ENCODE results near the gene DNMT1.
"Not testable (repeated sequence)": the region's sequence is repeated elsewhere in the genome, so short reads cannot be mapped to it uniquely, and the experiment has no call there.

Gene DNMT1

DNA sequence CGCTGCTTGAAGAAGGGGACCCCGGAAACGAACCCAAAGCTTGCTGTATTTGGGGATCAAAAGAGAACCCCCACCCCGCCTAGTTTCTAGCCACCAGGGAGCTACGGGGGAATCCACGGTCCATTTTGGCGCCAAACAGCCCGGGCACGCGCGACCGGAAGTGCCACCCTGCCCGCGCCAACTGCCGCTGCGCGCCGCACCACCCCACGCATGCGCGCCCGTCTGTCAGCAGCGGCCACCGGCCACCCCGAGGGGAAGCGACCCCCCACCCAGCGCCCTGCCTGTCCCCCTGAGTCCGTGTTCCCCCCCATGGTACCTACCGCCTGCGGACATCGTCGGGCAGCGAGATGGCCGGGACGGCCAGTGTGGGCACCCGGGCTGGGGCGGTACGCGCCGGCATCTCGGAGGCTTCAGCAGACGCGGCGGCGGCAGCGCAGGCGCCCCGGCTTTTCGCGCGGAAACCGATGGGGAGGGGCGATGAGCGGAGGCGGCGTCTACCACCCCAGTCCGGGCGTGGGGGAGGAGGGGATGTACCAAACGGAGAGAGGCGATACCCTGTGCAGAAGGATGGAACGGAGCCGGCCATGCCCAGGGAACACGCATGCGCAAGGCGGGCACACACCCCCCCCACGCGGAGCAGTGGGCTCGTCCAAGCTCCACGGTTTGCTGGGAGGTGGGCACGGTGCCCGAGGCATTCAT lies at the start of gene DNMT1:
TSS of gene DNMT1 (minus strand) at position 454 of the 699 bp plus-strand sequence. CDS start at position 400, 54 bp downstream.
- peak; percentile 91 to 96 (median 95) for DNase-seq (ENCODE audit: low read depth in 3 of 3, low spot score in 1 of 3)

DNA sequence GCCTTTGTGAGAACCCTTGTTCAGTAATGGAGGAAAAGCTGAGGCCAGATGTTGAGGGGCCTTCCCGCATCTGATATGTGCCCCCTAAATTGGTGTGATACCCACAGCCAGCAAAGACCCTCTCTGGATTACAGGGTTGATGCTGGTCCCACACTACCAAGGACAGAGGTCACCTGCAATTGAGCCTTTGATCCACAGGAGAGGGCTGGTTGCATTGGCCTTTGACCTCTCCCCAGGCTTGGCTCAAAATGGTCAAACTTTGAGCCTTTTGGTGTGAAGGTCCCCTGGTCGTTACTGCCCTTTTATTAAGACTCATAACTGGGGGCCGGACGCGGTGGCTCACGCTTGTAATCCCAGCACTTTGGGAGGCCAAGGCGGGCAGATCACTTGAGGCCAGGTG lies 48.9 kb upstream of the DNMT1 start:
- DNase-seq (ENCODE audit: low read depth in 3 of 3, low spot score in 1 of 3): no peak

DNA sequence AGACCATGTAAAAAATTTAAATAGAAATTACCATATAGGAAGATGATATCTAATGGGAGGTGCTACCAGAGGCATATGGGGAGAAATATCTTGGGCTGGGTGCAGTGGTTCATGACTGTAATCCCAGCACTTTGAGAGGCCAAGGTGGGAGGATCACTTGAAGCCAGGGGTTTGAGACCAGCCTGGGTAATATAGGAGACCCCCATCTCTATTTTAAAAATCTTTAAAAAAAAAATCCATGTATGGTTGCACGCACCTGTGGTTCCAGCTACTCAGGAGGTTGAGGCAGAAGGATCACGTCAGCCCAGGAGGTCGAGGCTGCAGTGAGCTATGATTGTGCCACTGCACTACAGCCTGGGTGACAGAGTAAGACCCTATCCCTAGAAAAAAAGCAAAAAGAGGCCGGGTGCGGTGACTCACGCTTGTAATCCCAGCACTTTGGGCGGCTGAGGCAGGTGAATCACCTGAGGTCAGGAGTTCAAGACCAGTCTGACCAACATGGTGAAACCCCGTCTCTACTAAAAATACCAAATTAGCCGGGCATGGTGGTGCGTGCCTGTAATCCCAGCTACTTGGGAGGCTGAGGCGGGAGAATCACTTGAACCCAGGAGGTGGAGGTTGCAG lies 47.2 kb upstream of the DNMT1 start:
- not testable (repeated sequence) for DNase-seq (ENCODE audit: low read depth in 3 of 3, low spot score in 1 of 3)

DNA sequence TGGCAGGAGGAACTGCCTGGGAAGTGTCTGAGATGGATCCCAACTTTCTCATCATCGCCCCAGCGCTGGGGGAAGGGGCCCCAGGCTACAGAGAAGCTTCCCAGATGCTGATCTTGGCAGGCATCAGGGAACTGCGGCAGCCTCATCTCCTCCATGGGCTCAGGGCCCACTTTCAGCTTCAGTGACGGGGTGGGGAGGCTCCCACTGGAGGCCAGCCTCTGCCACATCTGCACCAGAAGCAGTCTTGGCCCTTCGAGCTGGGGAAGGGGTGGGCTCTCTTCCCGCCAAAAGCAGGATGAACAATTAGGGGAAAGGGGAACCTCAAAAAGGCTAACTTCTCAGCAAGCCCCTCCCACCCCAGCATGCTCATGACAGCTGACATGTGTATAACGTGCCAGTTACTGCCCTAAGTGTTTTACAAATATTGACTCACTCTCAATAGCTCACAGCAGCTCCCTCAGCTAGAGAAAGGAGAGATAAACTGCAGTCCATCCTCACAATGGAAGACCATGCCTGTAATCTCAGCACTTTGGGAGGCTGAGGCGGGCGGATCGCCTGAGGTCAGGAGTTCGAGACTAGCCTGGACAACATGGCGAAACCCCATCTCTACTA lies 43.5 kb upstream of the DNMT1 start:
- no peak for DNase-seq (ENCODE audit: low read depth in 3 of 3, low spot score in 1 of 3)

DNA sequence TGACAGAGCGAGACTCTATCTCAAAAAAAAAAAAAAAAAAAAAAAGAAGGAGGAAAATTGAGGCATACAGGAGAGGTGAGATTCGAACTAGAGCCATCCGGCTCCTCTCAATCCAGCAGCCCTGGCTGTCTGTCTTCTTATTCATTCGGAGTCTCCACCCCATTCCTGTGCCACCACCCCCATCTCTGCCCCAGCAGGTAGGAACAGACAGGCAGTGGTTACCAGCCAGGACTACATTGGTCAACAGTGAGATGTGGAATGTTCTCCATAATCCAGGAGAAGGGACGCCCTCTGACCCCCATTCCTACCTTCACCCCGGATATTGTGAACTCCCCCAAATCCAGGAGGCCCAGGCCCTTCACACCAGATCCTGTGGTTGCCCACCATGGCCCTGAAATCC lies 42.9 kb upstream of the DNMT1 start:
- DNase-seq (ENCODE audit: low read depth in 3 of 3, low spot score in 1 of 3): no peak

DNA sequence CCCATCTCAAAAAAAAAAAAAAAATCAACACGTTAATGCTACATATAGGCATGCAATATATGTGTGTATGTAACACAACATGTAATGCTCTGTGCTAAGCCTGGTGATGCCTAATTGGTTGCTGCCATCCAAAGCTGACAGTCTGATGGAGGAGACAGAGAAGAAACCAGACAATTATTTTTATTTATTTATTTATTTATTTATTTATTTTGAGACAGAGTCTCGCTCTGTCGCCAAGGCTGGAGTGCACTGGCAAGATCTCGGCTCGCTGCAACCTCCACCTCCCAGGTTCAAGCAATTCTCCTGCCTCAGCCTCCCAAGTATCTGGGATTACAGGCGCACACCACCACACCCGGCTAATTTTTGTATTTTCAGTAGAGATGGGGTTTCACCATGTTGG lies 40.7 kb upstream of the DNMT1 start:
- not testable (repeated sequence) for DNase-seq (ENCODE audit: low read depth in 3 of 3, low spot score in 1 of 3)

DNA sequence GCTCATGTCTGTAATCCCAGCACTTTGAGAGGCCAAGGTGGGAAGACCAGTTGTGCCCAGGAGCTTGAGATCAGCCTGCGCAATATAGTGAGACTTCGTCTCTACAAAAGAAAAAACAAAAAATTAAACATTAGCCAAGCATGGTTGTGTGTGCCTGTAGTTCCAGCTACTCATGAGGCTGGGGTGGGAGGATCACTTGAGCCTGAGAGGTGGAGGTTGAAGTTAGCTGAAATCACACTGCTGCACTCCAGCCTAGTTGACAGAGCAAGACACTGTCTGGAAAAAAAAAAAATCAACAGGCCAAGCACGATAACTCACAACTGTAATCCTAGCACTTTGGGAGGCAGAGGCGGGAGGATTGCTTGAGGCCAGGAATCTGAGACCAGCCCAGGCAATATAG lies 40.2 kb upstream of the DNMT1 start:
- no peak for DNase-seq (ENCODE audit: low read depth in 3 of 3, low spot score in 1 of 3)

DNA sequence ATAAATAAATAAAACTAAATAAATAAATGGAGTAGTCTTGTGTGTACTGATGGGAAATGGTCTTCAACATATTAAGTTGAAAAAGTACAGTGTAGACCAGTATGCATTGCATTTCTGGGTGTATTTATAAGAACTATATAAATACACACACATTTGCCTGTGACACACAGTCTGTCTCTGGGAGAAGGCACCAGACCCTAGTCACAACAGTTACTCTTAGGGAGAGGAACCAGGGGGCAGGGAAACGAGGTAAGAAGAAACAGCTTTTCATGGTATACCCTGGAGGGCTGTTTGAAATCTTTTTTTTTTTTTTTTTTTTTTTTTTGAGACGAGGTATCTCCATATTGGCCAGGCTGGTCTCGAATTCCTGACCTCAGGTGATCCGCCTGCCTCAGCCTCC lies 39.2 kb upstream of the DNMT1 start:
- DNase-seq (ENCODE audit: low read depth in 3 of 3, low spot score in 1 of 3): no peak

DNA sequence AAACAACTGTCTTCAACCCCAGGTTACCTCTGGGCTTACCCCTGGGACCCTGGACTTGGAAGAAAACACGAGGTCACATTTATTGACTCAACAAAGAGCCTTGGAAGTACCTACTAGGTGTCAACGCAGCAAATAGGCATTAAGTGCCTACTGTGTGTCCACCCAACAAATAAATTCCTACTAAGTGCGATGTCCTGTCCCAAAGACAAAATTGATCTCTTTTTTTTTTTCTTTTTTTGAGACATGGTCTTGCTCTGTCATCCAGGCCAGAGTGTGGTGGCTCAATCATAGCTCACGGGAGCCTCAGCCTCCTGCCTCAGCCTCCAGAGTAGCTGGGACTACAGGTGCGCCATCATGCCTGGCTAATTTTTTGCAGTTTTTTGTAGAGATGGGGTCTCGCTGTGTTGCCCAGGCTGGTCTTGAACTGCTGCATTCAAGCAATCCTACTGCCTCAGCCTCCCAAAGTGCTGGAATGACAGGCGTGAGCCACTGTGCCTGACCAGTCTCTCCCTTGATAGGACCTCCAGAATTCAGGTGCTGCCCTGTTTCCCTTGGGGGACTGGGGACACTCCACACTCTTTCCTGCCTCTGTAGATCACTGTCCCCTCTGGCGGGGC lies 37.0 kb upstream of the DNMT1 start:
- no peak for DNase-seq (ENCODE audit: low read depth in 3 of 3, low spot score in 1 of 3)

DNA sequence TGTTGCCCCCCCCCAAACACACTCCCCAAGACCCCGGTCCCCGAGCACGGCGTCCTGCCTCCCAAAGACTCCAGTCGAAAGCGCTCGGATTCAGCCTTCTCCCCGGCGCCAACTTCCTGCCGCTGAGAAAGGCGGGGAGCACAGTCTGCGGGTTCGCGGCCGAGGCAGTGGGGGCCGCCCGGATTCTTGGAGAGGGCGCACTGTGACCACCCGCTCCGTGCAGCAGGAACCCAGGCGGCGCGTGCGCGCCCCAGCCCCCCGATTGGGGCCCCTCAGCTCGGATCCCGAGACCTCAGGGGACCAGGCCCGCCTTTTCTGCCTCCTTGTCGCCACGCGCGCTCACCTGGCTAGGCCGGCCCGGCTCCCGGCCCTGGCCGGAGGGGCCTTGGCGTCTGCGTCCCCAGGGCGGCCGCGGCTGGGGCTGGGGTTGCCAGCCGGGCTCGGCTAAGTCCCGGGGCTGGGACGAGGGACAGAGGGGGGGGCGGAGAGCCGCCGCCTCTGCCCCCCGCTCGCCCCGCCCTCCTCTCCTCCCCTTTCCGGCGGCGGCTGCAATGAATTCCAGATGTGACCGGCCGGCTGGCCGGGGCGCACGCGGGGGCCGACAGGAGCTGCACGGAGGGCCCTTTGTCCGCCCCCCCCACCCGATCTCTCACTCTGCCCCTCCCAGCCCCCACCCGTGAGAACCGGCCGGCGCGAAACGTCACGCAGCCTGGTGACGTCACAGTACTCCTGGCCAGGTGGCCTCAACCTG lies 36.3 kb upstream of the DNMT1 start, which contains the start of gene S1PR2:
TSS of gene S1PR2 (minus strand) at position 471 of the 751 bp plus-strand sequence. CDS start 6,426 bp downstream, outside the sequence.
- peak in 2 of 3 donors; percentile 31 to 59 for DNase-seq (ENCODE audit: low read depth in 3 of 3, low spot score in 1 of 3)

DNA sequence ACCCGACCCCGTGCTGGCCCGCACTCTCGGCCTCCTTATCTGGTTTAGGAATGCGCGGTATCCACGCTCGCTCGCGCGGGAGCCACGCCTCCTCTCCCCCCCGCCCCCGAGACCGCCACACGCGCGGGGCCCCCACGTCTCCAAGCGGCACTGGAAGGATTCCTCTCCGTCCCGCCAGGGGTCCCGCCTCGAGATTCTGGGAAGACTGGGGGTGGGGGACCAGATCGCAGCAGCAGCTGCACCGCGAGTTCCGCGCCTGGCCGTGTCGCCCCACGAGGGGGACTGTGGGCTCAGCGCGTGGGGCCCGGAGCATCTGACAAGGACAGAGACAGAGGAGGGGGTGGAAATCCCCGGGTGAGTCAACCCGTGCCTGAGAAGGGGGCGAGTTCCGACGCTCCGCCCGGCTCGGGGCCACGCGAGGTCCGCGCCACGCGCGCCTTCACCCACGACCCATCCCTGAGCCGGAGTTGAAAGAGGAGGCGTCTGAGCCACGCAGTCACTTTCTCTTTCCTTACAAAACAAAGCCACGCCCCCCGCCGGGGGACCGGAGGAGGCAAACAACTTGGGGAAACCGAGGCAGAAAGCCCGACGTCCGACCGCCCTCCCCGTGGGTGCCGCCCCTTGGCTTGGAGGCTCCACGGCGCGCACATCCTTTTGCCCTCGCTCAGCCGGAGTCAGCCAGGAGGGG lies 35.6 kb upstream of the DNMT1 start:
- DNase-seq (ENCODE audit: low read depth in 3 of 3, low spot score in 1 of 3): peak; percentile 45 to 59 (median 49)

DNA sequence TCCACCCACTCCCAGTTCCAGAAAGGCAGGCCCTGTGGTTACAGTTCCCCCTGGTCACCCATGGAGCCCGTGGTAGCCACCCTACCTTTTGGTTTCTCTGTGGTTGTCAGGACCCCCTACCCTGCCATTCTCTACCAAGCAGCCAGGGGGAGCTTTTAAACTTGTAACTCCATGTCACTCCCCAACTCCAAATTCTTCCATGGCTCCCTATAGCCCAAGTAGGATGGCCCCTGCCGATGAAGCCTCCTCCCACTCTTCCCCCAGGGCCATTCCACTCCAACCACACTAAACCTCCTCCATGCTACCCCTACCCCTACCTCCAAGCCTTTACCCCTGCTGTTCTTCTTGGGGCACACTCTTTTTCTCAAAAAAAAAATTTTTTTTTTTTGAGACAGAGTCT lies 34.2 kb upstream of the DNMT1 start:
- DNase-seq (ENCODE audit: low read depth in 3 of 3, low spot score in 1 of 3): no peak

DNA sequence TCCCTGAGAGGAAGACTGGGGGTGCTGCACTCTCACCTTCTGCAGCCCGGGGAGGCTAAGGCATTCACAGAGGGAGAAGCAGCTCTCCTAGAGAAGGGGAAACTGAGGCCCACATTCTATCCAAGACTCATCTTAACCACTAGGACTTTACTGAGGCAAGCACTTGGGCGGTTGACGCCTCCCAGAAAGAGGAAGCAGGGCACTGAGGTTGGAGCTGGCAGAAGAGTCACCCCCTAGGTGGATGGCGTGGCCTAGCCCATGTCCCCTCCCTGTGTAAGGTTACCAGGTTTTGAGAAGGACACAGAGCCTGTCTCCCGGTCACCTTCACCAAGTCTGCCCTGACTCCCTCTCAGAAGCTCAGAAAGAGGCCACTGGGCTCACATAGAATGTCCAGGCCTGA lies 33.6 kb upstream of the DNMT1 start:
- no peak for DNase-seq (ENCODE audit: low read depth in 3 of 3, low spot score in 1 of 3)

DNA sequence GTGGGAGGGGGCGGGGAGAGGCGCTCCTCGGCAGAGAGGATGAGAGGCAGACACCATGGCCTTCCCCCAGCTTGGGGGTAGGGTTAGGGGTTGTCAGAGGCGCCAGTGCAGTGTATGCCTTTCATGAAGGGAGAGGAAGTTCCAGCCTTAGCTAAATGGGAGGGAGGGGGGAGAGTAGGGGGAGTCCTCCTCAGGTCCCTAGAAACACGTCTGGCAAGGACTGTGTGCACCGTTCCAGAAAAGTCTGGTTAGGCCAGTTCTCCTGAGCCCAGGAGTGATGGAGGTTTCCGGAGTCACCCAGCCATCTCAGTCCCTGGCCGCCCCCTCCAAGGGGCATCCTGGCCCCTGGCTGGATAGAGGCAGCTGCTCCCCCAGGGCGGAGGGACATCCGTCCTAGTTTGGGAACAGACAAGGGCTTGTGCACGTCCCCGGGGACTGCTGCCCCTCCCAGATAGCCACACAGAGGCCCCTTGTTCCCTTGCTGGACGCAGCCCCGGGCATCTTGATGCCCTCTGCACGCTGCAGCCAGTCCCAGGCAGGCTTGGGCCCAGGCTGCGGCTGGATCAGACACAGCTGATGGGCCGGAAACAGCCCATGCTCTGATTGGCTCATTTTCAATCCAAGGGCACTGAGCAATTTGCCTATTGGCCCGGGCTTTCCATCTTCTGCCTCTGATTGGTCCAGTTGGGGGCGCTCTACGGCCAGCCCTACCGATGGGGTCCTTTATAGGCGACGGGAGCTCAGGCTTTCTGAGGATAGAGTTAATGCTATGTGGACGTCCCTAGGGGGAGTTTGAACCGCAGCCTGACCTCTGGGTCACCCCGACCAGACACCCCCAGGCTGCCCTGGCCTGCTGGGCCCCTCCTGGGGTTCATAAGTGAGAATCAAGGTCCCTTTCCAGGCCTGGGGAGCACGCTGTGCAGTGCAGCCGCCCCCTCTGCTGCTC lies 32.5 kb upstream of the DNMT1 start:
- DNase-seq (ENCODE audit: low read depth in 3 of 3, low spot score in 1 of 3): no peak

DNA sequence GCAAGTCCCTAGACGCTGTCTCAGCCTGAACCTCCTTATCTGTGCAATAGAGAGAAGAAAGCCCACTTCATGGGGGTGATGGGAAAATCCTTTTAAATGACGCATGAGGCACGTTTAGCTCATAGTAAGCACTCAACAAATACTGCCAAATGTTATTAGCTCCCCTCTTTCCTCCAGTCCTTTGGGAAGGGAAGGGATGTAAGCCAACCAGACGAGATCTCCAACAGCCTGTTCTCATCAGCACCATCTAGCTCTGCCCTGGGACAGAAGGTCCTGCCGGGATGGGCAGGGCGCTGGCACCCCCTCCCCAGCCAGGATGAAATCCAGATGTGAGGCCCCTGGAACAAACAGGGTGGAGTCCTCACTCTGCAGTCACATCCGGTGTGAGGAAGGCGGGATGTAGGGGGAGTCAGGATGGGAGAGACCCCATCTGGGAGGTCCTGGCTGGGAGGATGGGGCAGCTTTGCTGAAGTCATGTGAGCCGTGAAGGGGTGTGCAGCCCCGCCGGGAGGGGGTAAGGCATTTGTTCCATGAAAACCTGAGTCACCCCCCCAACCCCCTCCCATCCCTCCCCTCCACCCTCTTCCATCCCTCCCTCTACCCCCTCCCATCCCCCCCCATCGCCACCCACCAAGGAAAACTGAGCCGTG lies 31.7 kb upstream of the DNMT1 start:
- no peak for DNase-seq (ENCODE audit: low read depth in 3 of 3, low spot score in 1 of 3)

DNA sequence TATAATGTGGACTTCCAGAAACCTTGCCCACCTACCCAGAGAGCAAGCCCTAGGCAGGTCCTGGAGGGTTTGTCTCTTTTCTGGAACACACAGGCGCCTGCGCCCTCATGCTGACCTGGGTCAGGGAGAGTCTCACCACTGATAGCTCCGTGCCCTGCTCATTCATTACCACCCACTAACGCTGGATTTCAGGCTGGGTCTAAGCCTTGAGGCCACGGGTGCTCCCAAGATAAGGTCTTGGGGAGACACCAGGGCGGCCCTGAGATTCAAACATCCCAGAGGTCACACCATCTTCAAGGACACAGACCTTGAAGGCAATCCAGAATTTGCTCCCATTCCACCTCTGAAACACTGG lies 31.2 kb upstream of the DNMT1 start:
- DNase-seq (ENCODE audit: low read depth in 3 of 3, low spot score in 1 of 3): no peak

DNA sequence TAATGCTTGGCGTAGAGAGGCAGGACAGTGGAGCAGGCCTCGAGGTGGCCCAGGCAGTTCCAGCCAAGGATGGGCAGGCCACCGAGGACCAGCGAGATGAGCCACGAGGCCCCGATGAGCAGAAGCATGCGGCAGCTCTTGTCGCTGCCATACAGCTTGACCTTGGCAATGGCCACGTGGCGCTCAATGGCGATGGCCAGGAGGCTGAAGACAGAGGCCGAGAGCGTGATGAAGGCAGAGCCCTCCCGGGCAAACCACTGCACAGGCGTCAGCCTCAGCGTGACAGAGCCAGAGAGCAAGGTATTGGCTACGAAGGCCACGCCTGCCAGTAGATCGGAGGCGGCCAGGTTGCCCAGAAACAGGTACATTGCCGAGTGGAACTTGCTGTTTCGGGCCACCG lies 29.6 kb upstream of the DNMT1 start:
- DNase-seq (ENCODE audit: low read depth in 3 of 3, low spot score in 1 of 3): no peak

DNA sequence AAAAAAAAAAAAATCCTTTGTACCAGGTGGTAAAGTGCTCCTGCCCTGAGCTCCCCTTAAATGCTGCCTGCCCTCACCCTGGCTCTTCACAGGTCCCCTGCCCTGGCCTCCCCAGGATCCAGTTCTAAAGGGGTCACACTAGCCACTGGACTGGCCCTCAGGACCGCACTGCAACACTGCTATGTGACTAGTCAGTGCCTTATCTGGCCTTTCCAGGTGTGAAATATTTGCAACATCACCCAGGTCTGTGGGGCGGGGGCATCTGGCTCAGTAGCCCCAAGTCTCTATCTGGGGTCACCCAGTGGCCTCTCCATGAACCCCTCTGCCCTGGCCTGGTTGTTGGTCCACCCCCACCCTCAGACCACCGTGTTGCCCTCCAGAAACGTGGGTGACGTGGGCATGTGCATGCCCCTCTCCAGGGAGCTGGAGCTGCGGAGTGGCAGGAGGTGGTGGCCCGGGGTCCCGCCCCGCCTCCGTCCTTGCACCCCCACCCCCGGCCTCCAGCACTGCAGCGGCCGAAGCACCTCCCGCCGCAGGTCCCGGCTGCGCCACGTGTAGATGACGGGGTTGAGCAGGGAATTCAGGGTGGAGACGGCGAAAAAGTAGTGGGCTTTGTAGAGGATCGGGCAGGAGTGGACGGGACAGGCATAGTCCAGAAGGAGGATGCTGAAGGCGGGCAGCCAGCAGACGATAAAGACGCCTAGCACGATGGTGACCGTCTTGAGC lies 28.9 kb upstream of the DNMT1 start:
- DNase-seq (ENCODE audit: low read depth in 3 of 3, low spot score in 1 of 3): no peak
